Thyroid gland (tissue), 4 donors: Measurements from ENCODE around the gene UBR7.

Source experiments
- POLR2A ChIP-seq, 2 donors: fragments of 450-650 bp; IDR thresholded peaks; one replicate each; pipeline ENCODE4 v1.6.1; 2017; ENCODE audit warnings: antibody characterized with exemption in 2 of 2, mild to moderate bottlenecking in 2 of 2, moderate library complexity in 1 of 2
- TF ChIP-seq, protein P1 (sequence below), 6 experiments: fragments of 200-600 bp in 3 of 6; fragments of 450-650 bp in 3 of 6; sonication (generic) in 3 of 6; IDR thresholded peaks; one replicate each; pipeline ENCODE4 v1.5.1; 2016 to 2019; ENCODE audit warnings: antibody characterized with exemption in 6 of 6, mild to moderate bottlenecking in 2 of 6, inconsistent platforms in 1 of 6, moderate library complexity in 1 of 6

DNA sequence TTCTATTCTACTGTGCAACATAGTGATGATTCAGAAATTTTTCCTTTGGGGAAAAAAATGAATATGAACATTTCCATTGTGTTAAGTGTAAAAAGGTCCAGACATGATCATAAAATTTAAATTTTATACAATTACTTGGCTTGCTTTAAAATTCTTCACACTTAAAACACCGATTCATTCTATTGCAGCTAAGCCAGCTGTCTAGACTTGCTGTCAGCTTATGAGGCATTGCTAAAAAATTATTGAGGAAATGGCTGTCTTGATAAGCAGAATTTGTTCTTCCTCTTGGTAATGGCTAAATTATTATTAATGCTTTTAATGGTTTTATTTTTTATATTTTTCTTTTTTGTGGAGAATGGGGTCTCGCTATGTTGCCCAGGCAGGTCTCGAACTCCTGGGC, 20.1 kb upstream of the UBR7 start:
- no peak for TF ChIP-seq POLR2A (IDR thresholded peaks at IDR 0.05)
- TF ChIP-seq, protein P1, sequence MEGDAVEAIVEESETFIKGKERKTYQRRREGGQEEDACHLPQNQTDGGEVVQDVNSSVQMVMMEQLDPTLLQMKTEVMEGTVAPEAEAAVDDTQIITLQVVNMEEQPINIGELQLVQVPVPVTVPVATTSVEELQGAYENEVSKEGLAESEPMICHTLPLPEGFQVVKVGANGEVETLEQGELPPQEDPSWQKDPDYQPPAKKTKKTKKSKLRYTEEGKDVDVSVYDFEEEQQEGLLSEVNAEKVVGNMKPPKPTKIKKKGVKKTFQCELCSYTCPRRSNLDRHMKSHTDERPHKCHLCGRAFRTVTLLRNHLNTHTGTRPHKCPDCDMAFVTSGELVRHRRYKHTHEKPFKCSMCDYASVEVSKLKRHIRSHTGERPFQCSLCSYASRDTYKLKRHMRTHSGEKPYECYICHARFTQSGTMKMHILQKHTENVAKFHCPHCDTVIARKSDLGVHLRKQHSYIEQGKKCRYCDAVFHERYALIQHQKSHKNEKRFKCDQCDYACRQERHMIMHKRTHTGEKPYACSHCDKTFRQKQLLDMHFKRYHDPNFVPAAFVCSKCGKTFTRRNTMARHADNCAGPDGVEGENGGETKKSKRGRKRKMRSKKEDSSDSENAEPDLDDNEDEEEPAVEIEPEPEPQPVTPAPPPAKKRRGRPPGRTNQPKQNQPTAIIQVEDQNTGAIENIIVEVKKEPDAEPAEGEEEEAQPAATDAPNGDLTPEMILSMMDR (IDR thresholded peaks at IDR 0.05), result no peak
